Stimulated activated CD4-positive, alpha-beta T cell treated with anti-CD3 and anti-CD28 coated beads, Interleukin-1b, Interleukin-23, amount 100 ng/mL, for 48 hours (primary cell): Measurements from ENCODE around the gene SORBS1.

ENCODE experiments used
- DNase-seq: peaks from one replicate; pipeline ENCODE4 v3.0.0-alpha.2; 2020

Gene SORBS1

DNA sequence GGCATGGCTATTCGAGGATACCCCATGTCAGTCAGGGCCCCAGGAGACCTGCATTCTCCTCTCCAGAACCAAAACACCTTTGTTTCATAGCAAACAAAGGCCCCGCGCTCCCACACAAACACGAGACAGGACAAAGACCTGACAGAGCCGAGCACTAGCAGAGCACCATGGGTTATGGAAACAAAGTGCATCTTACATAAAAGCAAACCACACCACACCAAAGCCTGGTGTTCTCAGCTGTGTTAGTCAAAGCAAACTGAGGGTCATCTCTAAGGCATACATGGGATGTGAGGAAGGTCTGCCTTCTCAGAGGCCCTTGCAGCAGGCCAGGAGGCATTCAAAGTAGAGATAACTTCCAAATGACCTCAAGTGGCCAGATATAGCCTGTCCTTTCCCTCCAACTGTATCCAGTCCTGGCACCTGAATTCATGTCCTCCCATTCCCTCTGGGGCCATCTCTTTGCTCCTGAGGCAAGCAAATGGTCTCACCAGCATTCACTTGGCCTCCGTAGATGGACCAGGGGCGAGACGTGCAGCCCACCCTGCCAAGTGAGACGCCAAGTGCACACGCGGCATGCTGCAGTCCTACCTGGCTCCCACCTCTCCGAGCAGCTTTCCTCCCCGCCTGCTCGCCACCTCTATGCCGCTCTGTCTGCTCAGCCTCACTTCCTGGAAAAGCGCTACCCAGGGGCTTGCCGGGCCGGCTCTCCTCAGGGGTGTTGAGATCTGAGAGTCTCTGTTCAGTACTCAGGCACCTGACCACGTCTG lies 225.1 kb downstream of the SORBS1 start:
- no peak for DNase-seq

DNA sequence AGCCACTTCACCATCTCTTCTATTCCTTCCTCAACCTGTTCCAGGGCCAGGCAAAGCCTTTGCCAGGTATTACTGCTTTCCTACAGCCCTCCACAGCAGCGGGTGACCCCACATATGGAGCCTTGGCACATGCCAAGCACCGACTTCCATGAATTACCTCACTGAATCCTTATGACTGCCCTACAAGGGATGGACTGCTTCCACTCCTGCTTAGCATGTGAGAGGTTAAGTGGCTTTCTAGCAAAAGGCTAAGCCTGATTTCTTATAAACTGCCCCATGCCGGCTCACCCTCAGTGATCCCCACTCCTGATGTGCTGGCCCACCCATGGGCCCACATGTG lies 226.4 kb downstream of the SORBS1 start:
- no peak for DNase-seq

DNA sequence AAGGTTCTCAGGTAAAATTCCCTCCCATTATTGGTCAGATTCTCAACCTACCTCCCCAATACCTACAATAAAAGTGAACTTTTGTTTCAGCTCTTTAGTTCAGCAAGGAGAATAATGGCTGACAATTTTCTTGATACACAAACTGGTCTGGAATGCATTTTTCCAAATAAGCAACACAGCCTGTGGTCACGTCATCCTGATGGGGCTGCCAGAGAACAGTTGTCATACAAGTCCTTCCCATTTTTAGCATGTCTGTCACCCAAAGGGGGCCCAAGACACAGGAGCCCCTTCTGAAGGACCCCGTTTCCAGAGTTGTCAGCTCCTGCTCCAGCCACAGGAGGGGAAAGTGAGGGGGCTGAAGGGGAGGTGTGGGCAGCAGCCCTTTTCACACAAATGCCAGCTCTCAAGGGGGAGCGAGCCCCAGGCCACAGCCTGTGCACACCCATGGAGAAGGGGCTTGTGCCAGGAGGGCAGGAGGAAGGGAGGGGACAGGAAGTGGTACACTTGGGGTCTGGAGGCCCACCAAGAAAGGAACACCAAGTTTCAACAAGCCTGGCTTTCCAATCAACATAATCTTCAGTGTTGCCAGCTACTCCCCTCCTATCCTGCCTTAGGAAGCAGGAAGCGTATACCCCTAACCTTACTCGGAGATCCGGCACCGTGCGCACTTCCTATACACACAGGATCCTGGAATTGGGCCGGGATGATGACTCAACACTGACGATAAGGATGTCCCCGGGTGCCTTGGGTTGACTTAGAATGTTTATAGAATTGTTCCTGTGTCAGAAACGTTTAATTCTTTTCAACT lies 227.0 kb downstream of the SORBS1 start:
- DNase-seq, result no peak

DNA sequence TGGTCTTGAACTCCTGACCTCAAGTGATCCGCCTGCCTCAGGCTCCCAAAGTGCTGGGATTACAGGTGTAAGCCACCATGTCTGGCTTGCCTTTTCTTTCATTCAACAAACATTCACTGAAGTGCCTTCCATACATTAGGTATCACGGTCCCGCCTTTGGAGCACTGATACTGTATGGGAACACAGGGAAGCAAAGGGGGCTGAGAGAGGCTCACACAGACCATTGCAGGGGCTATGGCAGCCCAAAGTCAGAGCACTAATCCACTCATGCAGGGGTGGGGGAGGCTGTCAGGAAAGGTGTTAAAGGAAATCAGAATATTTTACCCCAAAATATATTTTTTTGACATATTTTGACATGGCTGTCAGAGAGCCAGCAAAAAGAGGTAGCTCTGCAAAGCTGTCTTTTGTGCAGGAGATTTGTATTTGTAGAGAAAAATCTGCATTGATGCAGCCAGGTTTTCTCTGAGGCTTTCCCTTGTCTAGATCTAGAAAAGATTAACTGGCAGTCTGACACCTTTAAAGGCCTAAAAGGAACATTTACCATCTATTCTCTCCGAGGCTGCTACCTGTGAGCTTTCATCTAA lies 228.4 kb downstream of the SORBS1 start:
- DNase-seq, result no peak

DNA sequence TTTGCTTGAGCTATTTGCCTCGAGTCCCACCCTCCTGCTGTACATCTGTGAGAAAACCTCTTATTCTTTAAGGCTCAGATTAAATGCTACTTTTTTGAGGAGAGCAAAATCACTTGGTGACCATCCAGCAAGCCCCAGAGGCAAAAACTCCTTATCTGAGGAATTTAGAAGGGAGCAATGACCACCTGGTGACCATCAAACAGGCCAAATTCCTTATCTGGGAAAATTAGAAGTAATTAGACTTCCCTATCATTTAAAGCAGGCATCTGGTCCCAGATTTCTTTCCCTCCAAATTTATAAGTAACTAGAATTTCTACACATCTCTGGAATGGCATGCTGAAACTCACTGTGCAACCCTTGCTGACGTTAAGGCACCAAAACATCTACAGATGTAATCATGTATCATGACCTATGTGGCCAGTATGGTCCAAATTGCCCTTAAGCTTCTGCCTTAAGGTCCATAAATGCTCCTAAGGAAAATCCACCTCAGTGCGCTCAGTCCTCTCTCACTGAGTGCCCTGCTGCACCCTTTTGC lies 229.5 kb downstream of the SORBS1 start:
- no peak for DNase-seq

DNA sequence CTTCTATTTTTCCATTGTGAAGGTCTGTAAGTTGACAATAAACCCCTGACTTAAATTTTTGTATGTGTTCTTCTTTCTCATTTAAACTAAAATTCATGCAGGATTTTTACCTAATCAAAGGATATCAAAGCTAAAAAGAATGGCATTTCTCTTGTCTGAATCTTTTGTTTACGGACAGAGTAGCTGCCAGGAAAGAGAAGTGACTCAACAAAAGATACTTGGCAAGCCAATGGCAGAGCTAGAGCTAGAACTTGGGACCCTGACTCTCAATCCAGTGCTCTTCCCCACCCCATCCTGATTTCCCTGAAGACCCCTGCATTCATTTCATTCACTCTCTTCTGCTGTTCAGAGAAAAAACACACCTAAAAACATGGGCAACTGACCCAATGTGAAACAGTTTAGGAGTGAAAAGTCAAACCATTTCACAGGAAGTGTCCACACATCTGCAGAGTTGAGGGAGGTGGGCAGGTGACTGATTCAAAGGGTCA lies 230.2 kb downstream of the SORBS1 start:
- no peak for DNase-seq

DNA sequence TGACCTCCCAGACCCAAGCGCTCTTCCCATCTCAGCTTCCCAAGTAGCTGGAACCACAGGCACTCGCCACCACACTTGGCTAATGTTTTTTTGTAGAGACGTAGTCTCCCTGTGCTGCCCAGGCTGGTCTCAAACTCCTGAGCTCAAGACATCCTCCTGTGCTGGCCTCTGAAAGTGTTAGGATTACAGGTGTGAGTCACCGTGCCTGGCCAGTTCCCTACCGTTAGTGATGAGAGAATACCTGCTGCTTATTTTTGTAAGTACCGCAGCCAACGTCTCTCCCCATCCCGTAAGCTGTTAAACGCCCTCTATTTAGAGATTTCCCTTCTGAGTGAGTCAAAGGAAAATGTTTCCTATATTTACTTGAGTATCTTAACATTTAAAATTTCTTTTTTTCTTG lies 231.9 kb downstream of the SORBS1 start:
- no peak for DNase-seq

DNA sequence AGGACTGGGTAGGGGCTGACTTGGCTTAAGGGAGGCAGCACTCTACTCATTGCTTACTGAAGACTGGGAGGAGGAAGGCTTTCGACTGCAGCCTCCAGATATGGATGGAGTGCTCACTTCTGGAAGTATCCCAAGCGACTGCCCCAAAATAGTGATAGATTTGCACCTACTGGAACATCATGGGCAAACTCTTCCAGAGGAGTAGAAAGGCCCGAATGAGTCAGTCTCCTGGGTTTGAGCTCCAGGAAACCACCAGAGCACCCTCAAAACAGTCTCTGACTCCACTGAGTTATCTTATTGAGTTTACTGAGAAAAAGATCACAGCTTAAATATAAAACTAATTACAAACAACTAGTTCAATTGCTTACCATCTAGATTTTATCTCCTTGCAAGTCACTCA lies 233.2 kb downstream of the SORBS1 start:
- DNase-seq, result no peak

DNA sequence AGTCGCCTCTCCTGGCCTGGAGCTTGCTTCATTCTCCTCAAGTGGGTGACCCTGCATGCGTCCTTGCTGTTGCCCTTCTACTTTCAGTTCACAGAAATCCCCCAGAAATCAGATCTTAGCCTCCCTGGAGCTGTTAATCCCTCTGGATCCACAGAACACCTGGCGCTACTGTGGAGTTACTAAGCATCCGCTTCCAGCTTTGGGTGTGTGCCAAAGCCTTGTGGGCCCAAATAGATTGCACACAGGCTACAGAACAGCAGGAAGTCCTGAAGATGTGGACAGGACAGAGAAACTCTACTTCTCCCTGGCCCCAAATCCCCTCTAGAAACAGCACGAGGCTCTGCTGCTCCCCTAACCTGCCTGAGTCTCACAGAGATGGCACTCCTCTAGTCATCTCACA lies 233.8 kb downstream of the SORBS1 start:
- DNase-seq, result no peak

DNA sequence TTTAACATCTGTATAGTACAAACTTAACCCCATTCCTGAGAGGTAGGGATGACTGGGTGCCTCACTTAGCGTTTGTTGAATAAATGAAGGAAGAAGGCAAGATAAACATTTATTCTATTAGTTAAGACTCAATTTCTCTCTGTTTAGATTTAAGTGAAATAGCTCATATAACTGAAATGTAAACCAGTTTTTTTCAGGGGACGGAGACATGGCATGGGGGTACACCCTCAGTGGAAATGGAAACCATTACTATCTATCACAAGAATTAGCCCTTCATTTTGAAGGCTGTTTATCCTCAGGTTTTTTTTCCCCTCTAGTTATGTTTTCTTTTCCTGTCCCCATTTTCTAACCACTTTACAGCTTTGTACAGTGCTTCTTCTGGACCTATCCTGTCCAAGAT lies 234.8 kb downstream of the SORBS1 start:
- DNase-seq, result no peak

DNA sequence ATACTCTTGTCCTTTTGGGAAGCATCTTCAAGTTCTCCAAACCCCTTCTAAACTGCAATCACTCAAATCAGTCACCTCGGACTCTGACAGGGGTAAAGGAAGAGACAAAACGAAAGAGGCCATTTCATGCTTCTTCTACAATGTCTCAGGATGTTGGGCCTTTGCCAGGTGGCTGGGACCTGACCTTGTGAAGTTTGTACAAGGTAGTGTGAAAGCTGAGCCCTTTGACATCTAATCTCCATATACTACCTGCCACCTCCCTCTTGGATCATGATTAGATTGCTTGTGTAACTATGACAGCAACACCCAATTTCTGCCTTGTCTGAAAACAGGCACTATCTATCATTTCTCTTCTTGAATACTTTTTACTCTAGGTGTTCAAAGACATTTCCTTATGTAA lies 235.3 kb downstream of the SORBS1 start:
- DNase-seq, result no peak

DNA sequence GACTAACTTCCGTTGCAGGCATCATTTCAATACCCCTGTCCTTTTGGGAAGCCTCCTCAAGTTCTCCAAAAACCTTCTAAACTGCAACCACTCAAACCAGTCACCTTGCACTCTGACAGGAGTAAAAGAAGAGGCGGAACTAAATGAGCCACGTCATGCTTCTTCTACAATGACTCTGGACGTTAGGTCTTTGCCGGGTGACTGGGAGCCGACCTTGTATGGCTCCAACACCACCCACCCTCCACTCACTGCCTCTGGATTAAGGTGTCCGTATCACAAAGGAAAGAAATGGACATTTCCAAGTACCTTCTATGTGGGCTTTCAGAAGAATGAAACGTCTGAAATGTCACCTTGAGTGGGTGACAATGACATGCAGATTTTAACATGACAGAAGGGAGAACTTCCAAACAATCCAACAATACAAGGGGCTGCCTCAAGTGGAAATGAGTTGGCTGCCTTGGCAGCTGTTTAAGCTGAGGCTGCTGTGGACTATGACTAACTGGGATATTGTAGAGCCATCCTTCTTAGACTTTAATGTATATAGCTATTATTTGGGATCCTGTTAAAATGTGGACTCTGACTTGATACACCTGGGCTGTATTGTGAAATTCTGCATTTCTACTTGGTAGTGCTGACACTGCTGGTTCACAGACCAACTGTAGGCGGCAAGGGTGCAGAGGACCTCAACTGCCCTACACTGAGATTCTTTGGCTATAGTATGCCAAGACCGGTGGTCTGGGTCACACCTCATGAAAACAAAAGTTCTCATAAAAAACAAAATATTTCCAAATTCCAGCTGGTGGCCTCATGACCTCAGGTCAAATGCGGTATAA lies 236.5 kb downstream of the SORBS1 start:
- no peak for DNase-seq

DNA sequence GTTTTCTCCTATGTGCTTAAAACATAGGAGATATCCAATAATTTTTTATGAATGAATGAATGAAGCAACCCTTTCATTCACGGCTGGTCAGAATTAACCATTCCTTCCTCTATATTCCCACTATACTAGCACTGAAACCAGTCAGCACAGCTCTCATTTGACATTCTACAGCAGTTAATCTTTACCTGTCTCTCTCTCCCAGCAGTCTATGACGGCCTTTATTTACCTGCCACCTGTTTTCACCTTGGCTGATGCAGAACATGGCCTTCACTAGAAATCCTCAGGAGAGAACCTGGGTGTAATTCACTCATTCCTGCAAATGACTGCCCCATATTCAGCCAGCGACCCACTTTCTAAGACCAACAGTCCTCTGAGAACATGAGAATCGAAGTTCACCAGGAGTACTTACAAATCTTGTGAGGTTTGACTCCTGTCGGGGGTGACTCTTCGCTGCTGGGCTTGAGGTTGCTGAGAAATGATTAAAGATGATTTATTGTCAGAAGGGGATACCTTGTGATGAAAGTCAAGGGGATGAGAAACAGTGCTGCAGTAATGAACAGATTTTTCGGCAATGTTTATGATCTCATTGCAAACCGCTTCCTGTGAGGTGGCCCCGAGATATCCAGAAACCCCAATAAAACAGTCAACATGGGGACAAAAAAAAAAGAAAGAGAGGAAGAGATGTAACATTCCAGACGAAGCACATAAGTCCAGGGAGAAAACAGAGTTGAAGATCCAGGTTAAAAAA lies 239.4 kb downstream of the SORBS1 start:
- DNase-seq, result no peak

DNA sequence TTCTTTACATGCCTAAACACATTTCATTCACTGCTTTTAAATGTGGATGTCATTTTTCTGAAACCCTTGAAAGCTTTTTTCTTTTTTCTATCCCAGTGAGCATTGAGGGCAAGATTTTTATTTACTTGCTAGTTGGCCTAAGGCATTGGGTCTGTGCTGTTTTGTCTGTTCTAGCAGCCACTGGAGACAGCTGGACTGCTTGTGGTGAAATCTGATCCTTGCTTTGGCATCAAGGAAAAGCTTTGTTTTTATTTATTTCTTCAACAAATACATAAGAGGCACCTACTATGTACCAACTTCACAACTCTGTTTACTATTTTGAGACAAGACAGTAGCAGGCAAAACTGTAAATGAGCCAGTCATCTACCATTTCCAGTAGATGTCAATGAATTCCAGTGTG lies 241.9 kb downstream of the SORBS1 start:
- no peak for DNase-seq

DNA sequence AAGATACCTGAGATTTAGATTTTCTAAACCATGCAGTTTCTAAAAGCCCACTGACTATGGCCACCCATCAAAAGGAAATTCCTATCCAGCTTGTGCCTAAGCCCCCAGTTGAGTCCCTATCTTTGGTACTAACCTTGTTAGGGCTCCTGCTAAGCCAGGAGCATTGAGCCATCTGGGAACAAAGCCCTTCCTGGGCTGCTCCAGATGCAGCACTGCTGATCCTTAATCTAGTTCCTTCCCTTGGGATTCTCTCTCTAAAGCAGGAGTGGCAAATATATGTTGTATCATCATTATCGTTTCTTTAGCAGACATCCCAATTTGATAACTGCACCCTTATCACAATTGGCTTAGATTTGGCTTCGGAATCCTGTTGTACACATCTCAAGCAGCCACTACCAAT lies 245.7 kb downstream of the SORBS1 start:
- DNase-seq, result no peak

DNA sequence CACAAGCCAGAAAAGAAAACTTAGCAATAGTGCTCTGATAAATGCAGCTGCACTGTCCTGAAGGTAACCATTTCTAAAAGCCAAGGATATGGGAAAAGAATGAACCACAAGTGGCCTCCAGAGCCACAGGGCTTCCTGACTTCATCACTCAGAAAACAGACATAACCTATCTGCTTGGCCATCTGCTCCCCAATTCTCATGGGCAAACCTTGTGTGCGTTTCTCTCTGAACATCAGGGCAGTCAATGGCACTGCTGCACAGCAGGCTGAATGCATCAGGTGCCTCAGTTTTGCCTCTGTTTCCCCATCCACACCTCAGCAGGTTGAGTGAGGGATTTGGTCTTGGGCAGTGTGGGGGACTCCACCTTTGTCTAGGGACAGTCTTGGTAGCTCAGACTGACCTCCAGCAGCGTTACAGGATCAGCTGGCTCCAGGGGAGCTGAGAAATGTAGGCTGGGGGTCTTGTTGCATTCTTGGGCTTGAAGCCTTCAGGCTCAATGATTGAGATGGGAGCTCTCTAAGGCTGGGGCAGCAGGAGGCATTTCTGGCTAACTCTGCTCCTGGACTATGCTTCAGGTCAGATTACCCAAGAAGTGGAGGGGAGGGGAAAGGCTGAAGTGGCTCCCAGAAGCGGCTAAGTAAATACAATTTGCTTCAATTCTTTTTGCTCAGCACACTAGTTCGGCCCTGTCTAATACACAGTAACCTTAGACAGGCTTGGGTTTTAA lies 246.8 kb downstream of the SORBS1 start:
- DNase-seq, result no peak

DNA sequence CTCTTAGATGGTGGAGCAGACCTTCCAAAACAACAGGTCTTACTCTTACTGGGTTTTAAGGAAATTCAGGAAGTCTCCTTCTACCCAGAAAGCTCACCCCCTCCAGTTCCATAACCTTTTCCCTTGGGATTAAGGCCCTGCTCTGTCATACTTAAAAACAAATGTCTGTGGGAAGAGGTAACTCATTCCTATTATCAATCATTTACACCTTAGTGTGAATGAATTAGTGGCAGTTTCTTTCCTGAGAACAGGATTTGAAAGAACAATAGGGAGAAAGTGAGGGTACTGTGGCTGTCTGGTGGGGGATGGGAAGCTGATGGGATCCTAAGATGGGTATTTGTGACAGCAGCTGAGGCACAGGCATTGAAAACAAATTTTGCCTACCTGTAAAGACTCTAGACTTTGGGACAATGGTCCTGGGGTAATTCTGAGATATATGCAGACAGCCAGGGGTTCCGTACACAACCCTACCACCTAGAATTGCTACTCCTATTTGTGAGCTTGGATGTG lies 248.1 kb downstream of the SORBS1 start:
- DNase-seq, result no peak

DNA sequence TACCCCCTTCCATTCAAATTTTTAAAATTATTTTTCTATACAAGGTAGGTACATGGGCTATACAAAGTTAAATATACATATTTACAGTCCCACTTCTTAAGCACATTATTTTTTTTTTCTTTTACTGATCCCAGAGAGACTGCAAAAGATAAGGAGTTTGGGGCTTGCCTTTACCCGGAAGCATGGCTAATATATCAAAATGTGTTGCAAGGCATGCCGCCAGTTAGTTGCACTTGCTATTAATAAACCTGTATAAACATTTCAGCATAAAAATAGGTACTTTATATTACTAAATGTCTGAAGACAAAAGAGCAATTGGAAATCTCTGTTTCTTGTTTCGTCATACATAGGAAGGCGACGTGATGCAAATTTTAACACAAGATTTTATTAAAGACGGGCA lies 248.9 kb downstream of the SORBS1 start:
- DNase-seq, result no peak

DNA sequence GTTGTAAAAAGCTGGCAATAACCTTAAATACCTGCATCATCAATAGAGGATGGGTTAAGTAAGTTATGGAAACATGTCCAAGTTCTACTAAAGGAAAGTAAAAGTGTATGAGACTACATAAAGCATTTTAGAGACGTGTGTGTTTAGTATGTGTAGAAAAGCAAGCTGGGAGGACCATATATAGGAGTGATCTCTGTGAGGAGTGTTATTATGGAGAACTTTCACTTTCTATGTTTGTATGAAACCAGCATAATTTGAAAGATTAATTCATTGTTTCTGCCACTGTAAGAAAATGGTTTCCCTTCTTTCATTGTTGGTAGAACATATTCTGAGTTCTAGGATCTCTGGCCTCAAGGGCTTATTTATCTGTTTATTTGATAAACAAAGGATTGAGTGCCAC lies 251.2 kb downstream of the SORBS1 start:
- DNase-seq, result no peak

DNA sequence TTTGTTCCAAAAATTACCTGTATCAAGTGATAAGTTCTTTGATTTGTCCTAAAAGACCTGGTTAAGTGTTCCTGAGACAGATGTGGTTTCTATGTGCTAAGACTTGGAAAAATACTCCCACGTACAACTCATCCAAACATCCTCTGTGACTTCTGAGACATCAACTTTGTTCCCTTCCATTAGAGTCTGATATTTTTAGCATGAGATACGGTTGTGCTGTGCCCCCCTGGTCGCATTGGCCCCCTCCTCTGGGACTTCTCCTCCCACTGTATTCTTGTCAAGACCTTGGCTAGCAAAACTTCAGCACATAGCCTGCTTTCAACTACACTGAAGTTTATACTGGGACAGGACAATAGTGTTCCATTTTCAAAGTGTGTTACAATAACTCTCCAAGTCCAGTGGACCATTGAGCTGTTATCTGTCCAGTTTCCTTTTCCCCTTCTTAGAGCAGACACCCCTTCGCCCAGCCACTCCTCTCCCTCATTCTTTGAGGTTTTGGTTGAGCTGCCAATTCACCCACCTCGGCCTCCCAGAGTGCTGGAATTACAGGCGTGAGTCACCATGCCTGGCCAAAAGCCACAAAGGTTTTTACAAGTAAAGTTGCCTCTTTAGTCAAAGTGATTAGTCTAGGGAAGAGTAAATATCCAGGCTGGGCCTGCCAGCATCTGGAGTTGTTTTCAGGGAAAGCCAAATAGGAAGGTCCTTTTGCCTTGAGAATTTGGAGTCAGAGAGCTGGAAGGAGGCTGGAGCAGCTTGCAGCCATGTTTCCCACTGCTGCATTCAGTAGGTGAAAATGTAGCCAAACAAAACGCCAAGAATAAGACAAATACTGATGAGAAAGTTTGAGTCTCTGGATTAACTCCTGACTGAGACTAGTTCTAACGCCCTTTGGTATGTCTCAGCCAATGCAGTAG lies 252.5 kb downstream of the SORBS1 start:
- no peak for DNase-seq
